ENCODE results near the gene LRP4. TPM values are rescaled to one million over a fixed set of nuclear protein-coding genes. Genes with fewer than 3 reads are reported as not detected.

Gene LRP4
- total and polyA plus RNA-seq, 2 donors from 2014 or later = 1.8 to 3.7 TPM

GRCh38 chr11:46899501-46900025 lies 18.8 kb downstream of the LRP4 start:
- DNase-seq = no peak
- H3K36me3 ChIP-seq (ENCODE audit: control insufficient read depth in 2 of 3, insufficient read depth in 3 of 3, low read length in 3 of 3) = no peaks in the 10 kb centered on the region
- intact Hi-C loops (cut with DNase I) = no loop called here
- no peak for TF ChIP-seq CTCF (IDR thresholded peaks at IDR 0.05; ENCODE audit: borderline replicate concordance, extremely low read depth, insufficient read depth)
- H3K27ac ChIP-seq (ENCODE audit: low read depth in 2 of 2, low read length in 2 of 2) = no peak overlapping the region
- H3K9ac ChIP-seq (ENCODE audit: low read length in 3 of 3) = no peak overlapping the region
- no peak for FAIRE-seq
- H3K4me3 ChIP-seq (ENCODE audit: low read length in 3 of 3) = no peak overlapping the region
- H3K9me3 ChIP-seq (ENCODE audit: control insufficient read depth in 2 of 3, insufficient read depth in 1 of 3, low read length in 3 of 3) = no peaks in the 10 kb centered on the region
- no peaks in the 10 kb centered on the region for H3K27me3 ChIP-seq (ENCODE audit: control insufficient read depth, insufficient read depth, low read length)
- H3K4me1 ChIP-seq (ENCODE audit: control insufficient read depth in 2 of 3, insufficient read depth in 2 of 3, low read depth in 1 of 3, low read length in 3 of 3) = no peaks in the 10 kb centered on the region

GRCh38 chr11:46898396-46899095 lies 19.8 kb downstream of the LRP4 start:
- intact Hi-C loops (cut with DNase I) = no loop called here
- no peaks in the 10 kb centered on the region for H3K36me3 ChIP-seq (ENCODE audit: control insufficient read depth in 2 of 3, insufficient read depth in 3 of 3, low read length in 3 of 3)
- no peak overlapping the region for H3K27ac ChIP-seq (ENCODE audit: low read depth in 2 of 2, low read length in 2 of 2)
- no peaks in the 10 kb centered on the region for H3K4me1 ChIP-seq (ENCODE audit: control insufficient read depth in 2 of 3, insufficient read depth in 2 of 3, low read depth in 1 of 3, low read length in 3 of 3)
- H3K9ac ChIP-seq (ENCODE audit: low read length in 3 of 3) = no peak overlapping the region
- TF ChIP-seq CTCF (IDR thresholded peaks at IDR 0.05; ENCODE audit: borderline replicate concordance, extremely low read depth, insufficient read depth) = no peak
- no peak overlapping the region for H3K4me3 ChIP-seq (ENCODE audit: low read length in 3 of 3)
- H3K27me3 ChIP-seq (ENCODE audit: control insufficient read depth, insufficient read depth, low read length) = no peaks in the 10 kb centered on the region
- DNase-seq (peak in 1 of 5 donors; percentile 14), FAIRE-seq (no peak)
- no peaks in the 10 kb centered on the region for H3K9me3 ChIP-seq (ENCODE audit: control insufficient read depth in 2 of 3, insufficient read depth in 1 of 3, low read length in 3 of 3)

- Histone ChIP-seq H3K9me3 (ENCODE audit: control insufficient read depth in 2 of 3, insufficient read depth in 1 of 3, low read length in 3 of 3) (no peaks in the 10 kb centered on the region), H3K36me3 (ENCODE audit: control insufficient read depth in 2 of 3, insufficient read depth in 3 of 3, low read length in 3 of 3) (no peaks in the 10 kb centered on the region), H3K27me3 (ENCODE audit: control insufficient read depth, insufficient read depth, low read length) (no peaks in the 10 kb centered on the region), H3K27ac (ENCODE audit: low read depth in 2 of 2, low read length in 2 of 2) (no peak overlapping the region), H3K9ac (ENCODE audit: low read length in 3 of 3) (no peak overlapping the region), H3K4me3 (ENCODE audit: low read length in 3 of 3) (no peak overlapping the region), H3K4me1 (ENCODE audit: control insufficient read depth in 2 of 3, insufficient read depth in 2 of 3, low read depth in 1 of 3, low read length in 3 of 3) (no peaks in the 10 kb centered on the region)
- no peak for FAIRE-seq
- intact Hi-C loops (cut with DNase I) = no loop called here
- peak in 1 of 5 donors; percentile 70 for DNase-seq
- TF ChIP-seq CTCF (IDR thresholded peaks at IDR 0.05; ENCODE audit: borderline replicate concordance, extremely low read depth, insufficient read depth) = no peak
These were observed 21.5 kb downstream of the LRP4 start for GRCh38 chr11:46896719-46897406.

All from kidney (tissue), 14 donors.